NOMO-1 (cell line): ENCODE data around the gene SLC26A11.
A peak's percentile ranks its signal among the peaks of the same experiment; 100 is the strongest.
"Not testable (repeated sequence)": the region's sequence is repeated elsewhere in the genome, so short reads cannot be mapped to it uniquely, and the experiment has no call there.

Source experiments
- DNase-seq, 2 experiments: peaks; one replicate each; lab custom pipeline; 2025; ENCODE audit not compliant: unreplicated experiment in 2 of 2; lab: John Stamatoyannopoulos, UW

The SLC26A11 gene

GRCh38 chr17:80237386-80237785 is 17.2 kb downstream of the SLC26A11 start:
- DNase-seq = no peak

- no peak for DNase-seq
Measured at GRCh38 chr17:80242505-80242904, 22.3 kb downstream of the SLC26A11 start.

GRCh38 chr17:80243526-80244433 is 23.6 kb downstream of the SLC26A11 start:
- DNase-seq = no peak

GRCh38 chr17:80244448-80244847 is 24.2 kb downstream of the SLC26A11 start:
- not testable (repeated sequence) for DNase-seq

- no peak for DNase-seq
Measured at GRCh38 chr17:80244871-80245509, 24.8 kb downstream of the SLC26A11 start.

GRCh38 chr17:80245566-80246265 is 25.5 kb downstream of the SLC26A11 start:
- no peak for DNase-seq

GRCh38 chr17:80246266-80246681 is 26.0 kb downstream of the SLC26A11 start:
- no peak for DNase-seq

GRCh38 chr17:80246726-80247125 is 26.5 kb downstream of the SLC26A11 start:
- DNase-seq = no peak

- no peak for DNase-seq
Measured at GRCh38 chr17:80247561-80247960, 27.3 kb downstream of the SLC26A11 start.

GRCh38 chr17:80248001-80248893 is 28.0 kb downstream of the SLC26A11 start:
- no peak for DNase-seq

GRCh38 chr17:80248894-80249710 is 28.9 kb downstream of the SLC26A11 start:
- DNase-seq = no peak

- DNase-seq = no peak
Measured at GRCh38 chr17:80251966-80252365, 31.7 kb downstream of the SLC26A11 start.

- peak; percentile 29 to 35 for DNase-seq
Measured at GRCh38 chr17:80252871-80253270, 32.6 kb downstream of the SLC26A11 start.

- DNase-seq = no peak
Measured at GRCh38 chr17:80253631-80254395, 33.6 kb downstream of the SLC26A11 start.

GRCh38 chr17:80254396-80255251 is 34.4 kb downstream of the SLC26A11 start:
- DNase-seq = peak; percentile 61 to 89

- no peak for DNase-seq
Measured at GRCh38 chr17:80256034-80256350, 35.8 kb downstream of the SLC26A11 start.

GRCh38 chr17:80257716-80258213 is 37.5 kb downstream of the SLC26A11 start:
- DNase-seq = no peak

- DNase-seq = not testable (repeated sequence)
Measured at GRCh38 chr17:80258296-80258695, 38.1 kb downstream of the SLC26A11 start.
